Measurements from ENCODE around the gene TBC1D22A.

The TBC1D22A gene

GRCh38 chr22:46902436-46902835, 140.0 kb downstream of the TBC1D22A start:
- Histone ChIP-seq H3K9ac (ENCODE audit: low read length in 2 of 2) (no peak overlapping the region), H3K4me1 (ENCODE audit: control insufficient read depth, insufficient read depth, low read length) (no peaks in the 10 kb centered on the region), H3K27me3 (ENCODE audit: control insufficient read depth in 1 of 2, insufficient read depth in 2 of 2, low read length in 2 of 2) (no peaks in the 10 kb centered on the region), H3K4me3 (ENCODE audit: low read length in 2 of 2) (no peak overlapping the region), H3K27ac (ENCODE audit: low read length) (no peak overlapping the region), H3K9me3 (ENCODE audit: control insufficient read depth in 2 of 2, low read length in 2 of 2) (no peaks in the 10 kb centered on the region), H3K36me3 (ENCODE audit: control insufficient read depth in 2 of 2, insufficient read depth in 2 of 2, low read length in 2 of 2) (peaks cover 0 to 2% of the 10 kb centered on the region in 2 donors)

GRCh38 chr22:46902998-46903916, 140.8 kb downstream of the TBC1D22A start:
- no peak overlapping the region for H3K9ac ChIP-seq (ENCODE audit: low read length in 2 of 2)
- no peak overlapping the region for H3K27ac ChIP-seq (ENCODE audit: low read length)
- H3K4me1 ChIP-seq (ENCODE audit: control insufficient read depth, insufficient read depth, low read length), result no peaks in the 10 kb centered on the region
- H3K36me3 ChIP-seq (ENCODE audit: control insufficient read depth in 2 of 2, insufficient read depth in 2 of 2, low read length in 2 of 2), result peaks cover 0 to 2% of the 10 kb centered on the region in 2 donors
- no peak overlapping the region for H3K4me3 ChIP-seq (ENCODE audit: low read length in 2 of 2)
- no peaks in the 10 kb centered on the region for H3K9me3 ChIP-seq (ENCODE audit: control insufficient read depth in 2 of 2, low read length in 2 of 2)
- no peaks in the 10 kb centered on the region for H3K27me3 ChIP-seq (ENCODE audit: control insufficient read depth in 1 of 2, insufficient read depth in 2 of 2, low read length in 2 of 2)

- Histone ChIP-seq H3K4me1 (ENCODE audit: control insufficient read depth, insufficient read depth, low read length) (no peaks in the 10 kb centered on the region), H3K27me3 (ENCODE audit: control insufficient read depth in 1 of 2, insufficient read depth in 2 of 2, low read length in 2 of 2) (no peaks in the 10 kb centered on the region), H3K9ac (ENCODE audit: low read length in 2 of 2) (no peak overlapping the region), H3K36me3 (ENCODE audit: control insufficient read depth in 2 of 2, insufficient read depth in 2 of 2, low read length in 2 of 2) (peaks cover 0 to 2% of the 10 kb centered on the region in 2 donors), H3K4me3 (ENCODE audit: low read length in 2 of 2) (no peak overlapping the region), H3K9me3 (ENCODE audit: control insufficient read depth in 2 of 2, low read length in 2 of 2) (no peaks in the 10 kb centered on the region), H3K27ac (ENCODE audit: low read length) (no peak overlapping the region)
Measured at GRCh38 chr22:46905415-46905814, 143.0 kb downstream of the TBC1D22A start.

- Histone ChIP-seq H3K27me3 (ENCODE audit: control insufficient read depth in 1 of 2, insufficient read depth in 2 of 2, low read length in 2 of 2) (no peaks in the 10 kb centered on the region), H3K4me1 (ENCODE audit: control insufficient read depth, insufficient read depth, low read length) (no peaks in the 10 kb centered on the region), H3K36me3 (ENCODE audit: control insufficient read depth in 2 of 2, insufficient read depth in 2 of 2, low read length in 2 of 2) (peaks cover 0 to 2% of the 10 kb centered on the region in 2 donors), H3K9ac (ENCODE audit: low read length in 2 of 2) (no peak overlapping the region), H3K27ac (ENCODE audit: low read length) (no peak overlapping the region), H3K9me3 (ENCODE audit: control insufficient read depth in 2 of 2, low read length in 2 of 2) (no peaks in the 10 kb centered on the region), H3K4me3 (ENCODE audit: low read length in 2 of 2) (no peak overlapping the region)
Measured at GRCh38 chr22:46905834-46906233, 143.4 kb downstream of the TBC1D22A start.

- peaks cover 0 to 2% of the 10 kb centered on the region in 2 donors for H3K36me3 ChIP-seq (ENCODE audit: control insufficient read depth in 2 of 2, insufficient read depth in 2 of 2, low read length in 2 of 2)
- no peak overlapping the region for H3K4me3 ChIP-seq (ENCODE audit: low read length in 2 of 2)
- no peak overlapping the region for H3K27ac ChIP-seq (ENCODE audit: low read length)
Measured at GRCh38 chr22:46906326-46907045, 144.0 kb downstream of the TBC1D22A start.

GRCh38 chr22:46907241-46908215, 145.1 kb downstream of the TBC1D22A start:
- H3K27ac ChIP-seq (ENCODE audit: low read length), result no peak overlapping the region
- H3K36me3 ChIP-seq (ENCODE audit: control insufficient read depth in 2 of 2, insufficient read depth in 2 of 2, low read length in 2 of 2), result peaks cover 0 to under 1% of the 10 kb centered on the region in 2 donors
- H3K9ac ChIP-seq (ENCODE audit: low read length in 2 of 2), result no peak overlapping the region
- H3K27me3 ChIP-seq (ENCODE audit: control insufficient read depth in 1 of 2, insufficient read depth in 2 of 2, low read length in 2 of 2), result no peaks in the 10 kb centered on the region
- no peaks in the 10 kb centered on the region for H3K9me3 ChIP-seq (ENCODE audit: control insufficient read depth in 2 of 2, low read length in 2 of 2)
- H3K4me3 ChIP-seq (ENCODE audit: low read length in 2 of 2), result no peak overlapping the region
- H3K4me1 ChIP-seq (ENCODE audit: control insufficient read depth, insufficient read depth, low read length), result no peaks in the 10 kb centered on the region

More at GRCh38 chr22:46906326-46907045, 144.0 kb downstream of the TBC1D22A start:
- no peaks in the 10 kb centered on the region for H3K9me3 ChIP-seq (ENCODE audit: control insufficient read depth in 2 of 2, low read length in 2 of 2)
- H3K9ac ChIP-seq (ENCODE audit: low read length in 2 of 2), result no peak overlapping the region
- H3K4me1 ChIP-seq (ENCODE audit: control insufficient read depth, insufficient read depth, low read length), result no peaks in the 10 kb centered on the region
- no peaks in the 10 kb centered on the region for H3K27me3 ChIP-seq (ENCODE audit: control insufficient read depth in 1 of 2, insufficient read depth in 2 of 2, low read length in 2 of 2)

GRCh38 chr22:46908641-46909107, 146.2 kb downstream of the TBC1D22A start:
- Histone ChIP-seq H3K4me1 (ENCODE audit: control insufficient read depth, insufficient read depth, low read length) (no peaks in the 10 kb centered on the region), H3K9ac (ENCODE audit: low read length in 2 of 2) (no peak overlapping the region), H3K9me3 (ENCODE audit: control insufficient read depth in 2 of 2, low read length in 2 of 2) (no peaks in the 10 kb centered on the region), H3K4me3 (ENCODE audit: low read length in 2 of 2) (no peak overlapping the region), H3K36me3 (ENCODE audit: control insufficient read depth in 2 of 2, insufficient read depth in 2 of 2, low read length in 2 of 2) (peaks cover 0 to under 1% of the 10 kb centered on the region in 2 donors), H3K27ac (ENCODE audit: low read length) (no peak overlapping the region), H3K27me3 (ENCODE audit: control insufficient read depth in 1 of 2, insufficient read depth in 2 of 2, low read length in 2 of 2) (no peaks in the 10 kb centered on the region)

GRCh38 chr22:46909237-46910030, 147.0 kb downstream of the TBC1D22A start:
- Histone ChIP-seq H3K9me3 (ENCODE audit: control insufficient read depth in 2 of 2, low read length in 2 of 2) (no peaks in the 10 kb centered on the region), H3K4me3 (ENCODE audit: low read length in 2 of 2) (no peak overlapping the region), H3K27me3 (ENCODE audit: control insufficient read depth in 1 of 2, insufficient read depth in 2 of 2, low read length in 2 of 2) (no peaks in the 10 kb centered on the region), H3K36me3 (ENCODE audit: control insufficient read depth in 2 of 2, insufficient read depth in 2 of 2, low read length in 2 of 2) (peaks cover 3% of the 10 kb centered on the region in 2 donors), H3K27ac (ENCODE audit: low read length) (no peak overlapping the region), H3K4me1 (ENCODE audit: control insufficient read depth, insufficient read depth, low read length) (no peaks in the 10 kb centered on the region), H3K9ac (ENCODE audit: low read length in 2 of 2) (no peak overlapping the region)

- Histone ChIP-seq H3K27ac (ENCODE audit: low read length) (no peak overlapping the region), H3K27me3 (ENCODE audit: control insufficient read depth in 1 of 2, insufficient read depth in 2 of 2, low read length in 2 of 2) (no peaks in the 10 kb centered on the region), H3K4me1 (ENCODE audit: control insufficient read depth, insufficient read depth, low read length) (no peaks in the 10 kb centered on the region), H3K9me3 (ENCODE audit: control insufficient read depth in 2 of 2, low read length in 2 of 2) (no peaks in the 10 kb centered on the region), H3K36me3 (ENCODE audit: control insufficient read depth in 2 of 2, insufficient read depth in 2 of 2, low read length in 2 of 2) (peaks cover 5% of the 10 kb centered on the region in 2 donors), H3K4me3 (ENCODE audit: low read length in 2 of 2) (no peak overlapping the region), H3K9ac (ENCODE audit: low read length in 2 of 2) (no peak overlapping the region)
Measured at GRCh38 chr22:46910624-46911023, 148.2 kb downstream of the TBC1D22A start.
